ENCODE results near the gene PAK6.

The PAK6 gene

GRCh38 chr15:40255033-40255432 is 16.2 kb downstream of the PAK6 start:
- no peak for DNase-seq (ENCODE audit: low spot score)

GRCh38 chr15:40256638-40257235 is 17.9 kb downstream of the PAK6 start:
- no peak for DNase-seq (ENCODE audit: low spot score)

DNA sequence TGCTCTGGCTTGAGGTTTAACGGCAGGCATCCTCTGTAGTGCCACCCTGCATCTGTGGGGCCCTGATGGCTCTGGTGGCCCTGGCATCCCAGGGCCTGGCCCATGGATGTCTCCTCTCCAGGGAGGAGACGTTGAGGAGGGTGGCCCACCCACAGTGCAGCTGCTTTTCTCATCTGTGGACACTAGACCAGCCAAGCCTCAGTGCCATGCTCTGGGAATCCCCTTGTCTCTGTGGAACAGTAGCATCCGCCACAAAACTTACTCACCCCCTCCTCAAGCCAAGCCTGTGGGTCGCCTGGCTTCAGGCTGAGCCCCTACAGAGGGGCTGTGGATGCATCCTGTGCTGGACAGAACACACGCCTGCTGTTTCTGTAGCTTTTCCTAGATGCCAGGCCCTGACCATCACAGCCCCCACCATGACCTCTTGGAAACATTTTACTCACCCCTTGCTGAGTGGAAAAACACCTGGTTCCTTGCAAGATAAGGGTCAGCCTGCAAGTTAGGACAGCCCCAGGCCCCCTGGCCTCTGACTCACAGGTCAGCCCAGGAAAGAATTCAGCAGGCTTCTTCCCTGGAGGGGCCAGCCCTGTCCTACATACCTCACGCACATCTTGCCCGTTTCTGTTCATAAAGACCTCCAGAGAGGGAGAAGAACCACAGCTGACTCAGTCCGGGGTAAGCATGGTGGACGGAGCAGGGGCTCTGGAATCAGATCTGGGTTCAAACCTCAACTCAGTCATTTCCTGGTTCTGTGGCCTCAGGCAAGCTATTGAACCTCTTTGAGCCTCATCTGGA is 19.0 kb downstream of the PAK6 start:
- no peak for DNase-seq (ENCODE audit: low spot score)

- no peak for DNase-seq (ENCODE audit: low spot score)
These were observed 19.7 kb downstream of the PAK6 start for GRCh38 chr15:40258544-40258943.

GRCh38 chr15:40259021-40259420 is 20.2 kb downstream of the PAK6 start:
- DNase-seq (ENCODE audit: low spot score), result no peak

DNA sequence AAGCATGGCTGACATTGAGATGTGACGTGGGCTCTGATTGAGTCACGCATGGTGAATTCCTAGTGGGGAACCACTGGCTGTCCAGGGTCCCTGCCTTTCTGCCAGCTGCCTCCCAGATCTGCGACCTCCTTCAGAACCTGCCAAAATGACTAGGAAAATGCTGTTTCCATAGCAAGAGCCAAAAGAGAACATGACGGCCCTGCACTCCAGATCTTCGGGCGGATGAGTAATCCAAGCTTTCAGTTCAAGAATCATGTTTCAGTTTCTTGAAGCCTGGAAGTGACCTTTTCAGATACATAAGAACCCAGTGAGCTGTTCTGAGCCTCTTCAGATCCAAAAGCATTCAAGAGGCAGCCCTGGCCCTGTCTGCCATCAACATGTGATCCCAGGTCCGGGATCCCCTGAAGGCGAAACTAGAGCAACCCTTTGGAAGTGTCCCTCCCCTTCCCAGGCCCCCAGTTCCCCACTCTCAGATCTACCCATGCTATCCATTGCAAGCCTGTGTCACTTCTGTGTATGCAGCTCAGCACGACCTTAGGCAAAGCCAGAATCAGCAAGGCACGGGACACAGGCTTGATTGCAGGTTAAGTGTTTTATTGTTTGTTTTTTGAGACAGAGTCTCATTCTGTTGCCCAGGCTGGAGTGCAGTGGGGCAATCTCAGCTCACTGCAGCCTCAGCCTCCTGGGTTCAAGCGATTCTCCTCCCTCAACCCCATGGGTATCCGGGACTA is 24.3 kb downstream of the PAK6 start:
- DNase-seq (ENCODE audit: low spot score), result no peak

DNA sequence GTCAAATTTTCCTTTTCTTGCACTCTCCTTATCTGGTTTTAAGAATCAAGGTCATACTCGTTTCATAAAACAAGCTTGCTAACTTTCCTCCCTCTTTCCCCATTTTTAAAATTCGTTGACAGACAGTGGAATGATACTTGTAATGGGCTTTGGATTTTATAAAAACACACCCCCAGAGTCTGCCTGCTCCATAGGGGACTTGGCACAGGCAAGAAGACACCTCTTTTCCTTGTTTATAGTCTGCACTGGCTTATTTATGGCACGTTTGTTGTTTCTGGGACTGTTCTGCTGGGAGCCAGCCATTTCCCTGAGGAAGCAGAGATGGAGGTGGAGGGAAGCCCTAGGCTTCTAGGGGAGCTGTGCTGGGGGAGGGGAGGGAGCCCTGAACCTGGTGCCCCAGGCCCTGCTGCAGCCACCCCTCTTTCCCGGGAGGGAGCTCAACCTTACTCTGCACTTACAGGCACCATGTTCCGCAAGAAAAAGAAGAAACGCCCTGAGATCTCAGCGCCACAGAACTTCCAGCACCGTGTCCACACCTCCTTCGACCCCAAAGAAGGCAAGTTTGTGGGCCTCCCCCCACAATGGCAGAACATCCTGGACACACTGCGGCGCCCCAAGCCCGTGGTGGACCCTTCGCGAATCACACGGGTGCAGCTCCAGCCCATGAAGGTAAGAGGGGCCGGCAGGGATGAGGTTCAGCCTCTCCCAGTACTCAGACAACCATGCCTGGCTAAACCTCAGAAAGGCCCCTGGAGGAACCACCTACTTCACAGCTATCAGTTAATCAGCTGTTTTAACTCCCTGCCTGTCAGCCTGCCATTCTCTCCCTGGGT is 25.7 kb downstream of the PAK6 start:
- no peak for DNase-seq (ENCODE audit: low spot score)

DNA sequence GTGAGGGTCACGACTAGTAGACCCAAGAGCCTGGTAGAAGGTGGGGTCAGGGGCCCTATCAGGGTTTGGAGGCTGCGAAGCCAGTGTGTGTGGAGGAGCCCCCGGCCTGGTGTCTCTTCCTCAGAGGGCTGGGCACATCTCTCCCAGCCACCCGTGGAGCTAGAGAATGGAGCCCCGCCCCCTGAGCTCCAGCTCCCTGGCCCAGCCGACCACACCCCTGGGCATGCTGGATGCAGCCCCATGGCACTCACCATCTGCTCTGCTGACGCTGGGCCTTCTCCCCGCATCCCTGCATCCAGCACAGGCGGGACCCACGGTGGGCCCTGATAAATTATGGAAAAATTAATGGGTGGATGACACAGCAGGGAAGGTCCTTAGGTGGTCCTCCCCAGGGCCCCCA is 26.5 kb downstream of the PAK6 start:
- DNase-seq (ENCODE audit: low spot score), result no peak

DNA sequence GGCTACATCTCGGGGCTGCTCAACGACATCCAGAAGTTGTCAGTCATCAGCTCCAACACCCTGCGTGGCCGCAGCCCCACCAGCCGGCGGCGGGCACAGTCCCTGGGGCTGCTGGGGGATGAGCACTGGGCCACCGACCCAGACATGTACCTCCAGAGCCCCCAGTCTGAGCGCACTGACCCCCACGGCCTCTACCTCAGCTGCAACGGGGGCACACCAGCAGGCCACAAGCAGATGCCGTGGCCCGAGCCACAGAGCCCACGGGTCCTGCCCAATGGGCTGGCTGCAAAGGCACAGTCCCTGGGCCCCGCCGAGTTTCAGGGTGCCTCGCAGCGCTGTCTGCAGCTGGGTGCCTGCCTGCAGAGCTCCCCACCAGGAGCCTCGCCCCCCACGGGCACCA is 27.0 kb downstream of the PAK6 start:
- no peak for DNase-seq (ENCODE audit: low spot score)

GRCh38 chr15:40266828-40267304 is 28.0 kb downstream of the PAK6 start:
- DNase-seq (ENCODE audit: low spot score), result no peak

DNA sequence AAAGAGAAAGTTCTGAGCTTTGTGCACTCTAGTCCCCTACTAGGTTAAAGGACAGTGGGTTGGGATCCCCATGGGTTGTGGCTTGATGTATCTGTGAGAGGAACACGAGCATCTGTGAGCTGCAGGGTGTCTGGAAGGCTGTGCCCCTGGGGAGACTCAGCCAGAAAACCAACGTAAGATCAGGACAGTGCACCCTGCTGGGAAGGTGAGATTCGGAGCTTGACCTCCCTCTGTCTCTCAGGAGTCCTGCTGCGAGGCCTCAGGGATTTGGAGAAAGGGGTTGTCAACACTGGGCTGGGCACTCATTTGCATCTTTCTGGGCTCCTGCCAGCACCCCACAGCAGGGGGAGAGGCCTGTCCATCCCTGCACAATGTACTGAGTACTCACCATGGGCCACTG is 28.8 kb downstream of the PAK6 start:
- no peak for DNase-seq (ENCODE audit: low spot score)

GRCh38 chr15:40269604-40270003 is 30.7 kb downstream of the PAK6 start:
- DNase-seq (ENCODE audit: low spot score), result no peak

DNA sequence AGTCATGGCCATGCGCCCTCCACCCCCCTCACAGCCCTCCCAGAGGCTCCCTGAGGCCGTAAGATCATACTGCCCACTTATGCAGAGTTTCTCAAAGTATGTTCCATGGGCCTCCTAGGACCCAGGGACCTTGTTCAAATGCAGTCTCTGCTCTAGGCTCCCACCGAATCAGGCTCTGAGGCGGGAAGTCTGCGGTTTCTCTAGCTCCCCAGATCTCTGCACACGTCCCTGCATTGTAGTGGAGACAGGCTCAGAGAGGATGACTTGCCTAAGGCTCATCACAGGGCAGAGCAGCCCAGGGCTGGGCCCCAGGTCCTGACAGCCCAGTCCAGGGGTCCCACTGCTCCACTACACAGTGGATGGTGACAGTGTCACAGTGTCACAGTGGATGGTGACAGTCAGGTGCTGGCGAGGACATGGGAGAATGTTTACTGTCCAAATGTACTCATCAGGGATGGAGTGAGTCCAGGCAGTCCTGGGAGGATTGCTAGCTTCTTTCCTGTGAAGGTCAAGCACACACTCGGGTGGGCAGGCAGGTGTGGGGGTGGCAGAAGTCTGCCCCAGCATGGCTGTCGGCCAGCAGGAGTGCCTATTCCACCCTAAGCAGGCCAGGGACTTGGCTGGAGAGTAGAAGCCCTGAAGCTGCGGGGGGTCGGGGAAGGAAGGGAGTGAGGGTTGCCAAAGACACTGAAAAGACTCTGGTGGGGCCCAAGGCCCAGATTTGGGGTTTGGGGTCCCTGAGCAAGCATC is 31.6 kb downstream of the PAK6 start:
- no peak for DNase-seq (ENCODE audit: low spot score)

GRCh38 chr15:40271685-40272484 is 33.0 kb downstream of the PAK6 start:
- DNase-seq (ENCODE audit: low spot score), result no peak

GRCh38 chr15:40272485-40273056 is 33.7 kb downstream of the PAK6 start:
- no peak for DNase-seq (ENCODE audit: low spot score)

- DNase-seq (ENCODE audit: low spot score), result no peak
These were observed 34.6 kb downstream of the PAK6 start for GRCh38 chr15:40273428-40273827.

DNA sequence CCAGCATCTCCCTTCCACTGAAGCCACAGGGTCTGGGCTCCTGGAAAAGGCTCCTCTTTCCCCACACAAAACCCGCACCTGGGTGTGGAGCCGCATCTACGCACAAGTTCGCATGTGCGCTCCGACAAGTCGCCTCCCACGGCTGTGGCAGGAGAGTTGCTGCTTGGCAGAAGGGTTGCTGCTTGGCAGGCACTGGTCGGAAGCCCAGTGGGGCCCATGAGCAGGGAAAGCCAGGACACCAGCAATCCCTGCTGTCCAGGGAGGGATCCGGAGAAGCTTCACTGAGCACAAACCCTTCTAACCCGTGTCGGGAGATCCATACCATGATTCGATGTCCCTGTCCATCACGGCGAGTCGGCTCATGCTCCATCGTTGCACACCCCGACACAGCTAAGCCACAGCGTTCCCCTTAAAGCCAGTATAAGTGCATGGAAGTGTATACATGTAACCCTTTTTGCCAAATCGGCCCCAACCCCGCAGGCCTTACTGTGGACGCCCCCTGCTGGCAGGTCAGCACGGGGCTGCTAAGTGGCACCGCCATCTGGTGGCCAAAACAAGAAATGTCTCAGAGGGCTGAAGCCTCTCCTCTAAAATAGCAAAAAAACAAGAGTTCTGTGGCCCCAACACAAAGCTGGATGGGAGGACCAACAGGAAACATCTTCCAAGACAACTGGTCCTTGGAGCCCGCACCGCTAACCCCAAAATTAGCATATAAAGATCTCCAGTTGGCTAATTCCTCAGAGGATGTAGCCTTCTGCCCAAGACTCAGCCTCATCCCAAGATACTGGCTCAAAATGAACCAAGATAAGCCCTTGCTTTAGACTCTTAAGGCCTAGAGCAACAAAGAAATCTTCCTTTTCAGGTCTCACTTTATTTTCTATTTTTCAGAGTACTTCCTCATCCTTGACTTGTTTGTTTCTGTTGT is 35.7 kb downstream of the PAK6 start:
- peak; percentile 72 for DNase-seq (ENCODE audit: low spot score)

- DNase-seq (ENCODE audit: low spot score), result no peak
These were observed 36.7 kb downstream of the PAK6 start for GRCh38 chr15:40275523-40275922.

- no peak for DNase-seq (ENCODE audit: low spot score)
These were observed 37.1 kb downstream of the PAK6 start for GRCh38 chr15:40275954-40276353.
